Measurements from ENCODE around the gene P3H2.

Gene P3H2

GRCh38 chr3:189909573-189909972 lies 211.1 kb downstream of the P3H2 start:
- no peak for TF ChIP-seq CTCF (IDR thresholded peaks at IDR 0.05; ENCODE audit: control extremely low read depth, extremely low read depth, low read depth, missing control alignments)
- CTCF ChIA-PET, result interaction anchor here (1.2 to 2.0 kb wide), 2 partner anchors 13 to 17 kb away, joined by 3 to 5 read pairs; no protein-coding TSS in a partner anchor
- POLR2A ChIA-PET, result no interaction called here
- no peak for DNase-seq (ENCODE audit: extremely low spot score)

- CTCF ChIA-PET, result interaction anchor here (1.2 to 2.0 kb wide), 3 partner anchors 13 to 32 kb away, joined by 3 to 5 read pairs (median 3); no protein-coding TSS in a partner anchor
- POLR2A ChIA-PET, result no interaction called here
- no peak for DNase-seq (ENCODE audit: extremely low spot score)
- no peak for TF ChIP-seq CTCF (IDR thresholded peaks at IDR 0.05; ENCODE audit: control extremely low read depth, extremely low read depth, low read depth, missing control alignments)
Measured at GRCh38 chr3:189909139-189909538, 211.6 kb downstream of the P3H2 start.

GRCh38 chr3:189908646-189909045 lies 212.1 kb downstream of the P3H2 start:
- DNase-seq (ENCODE audit: extremely low spot score), result no peak
- ChIA-PET POLR2A (no interaction called here), CTCF (interaction anchor here (1.2 to 2.0 kb wide), 3 partner anchors 12 to 33 kb away, joined by 3 to 5 read pairs (median 3); no protein-coding TSS in a partner anchor)
- no peak for TF ChIP-seq CTCF (IDR thresholded peaks at IDR 0.05; ENCODE audit: control extremely low read depth, extremely low read depth, low read depth, missing control alignments)

- POLR2A ChIA-PET, result no interaction called here
- no peak for DNase-seq (ENCODE audit: extremely low spot score)
- no peak for TF ChIP-seq CTCF (IDR thresholded peaks at IDR 0.05; ENCODE audit: control extremely low read depth, extremely low read depth, low read depth, missing control alignments)
- CTCF ChIA-PET, result interaction anchor here (1.3 to 2.0 kb wide), 2 partner anchors 12 to 36 kb away, joined by 3 to 5 read pairs; no protein-coding TSS in a partner anchor
Measured at GRCh38 chr3:189907803-189908202, 212.9 kb downstream of the P3H2 start.
